A673 (cell line): ENCODE results near the gene WWC1. TPM values are rescaled to one million over a fixed set of nuclear protein-coding genes. Genes with fewer than 3 reads are reported as not detected.

ENCODE experiments used
- BruUV-seq: library from RNA; stranded (reverse); fragments of 400-500 nt; replicated peaks from 2 replicates; lab custom pipeline; 2021; lab: Mats Ljungman, UMichigan
- CTCF ChIA-PET: fragments of 300-600 bp; sonication (Branson Sonifier 250); formaldehyde crosslinking; loops from one replicate; lab custom pipeline; 2022; ENCODE audit warnings: antibody characterized with exemption; lab: Charles Lee
- POLR2A ChIA-PET: fragments of 300-600 bp; sonication (Branson Sonifier 250); formaldehyde crosslinking; loops from one replicate; lab custom pipeline; 2022; ENCODE audit warnings: antibody characterized with exemption; ENCODE audit not compliant: low non-redundant PET; lab: Charles Lee
- DNase-seq: peaks from one replicate; pipeline ENCODE4 v3.0.0-alpha.2; 2015; ENCODE audit warnings: low spot score
- H3K27ac ChIP-seq: fragments of 200-600 bp; sonication (generic); 2 replicates; pipeline ENCODE4 v1.5.1; 2016; ENCODE audit warnings: mixed run types, low read depth, mild to moderate bottlenecking, mixed read lengths, antibody characterized with exemption, low read length; ENCODE audit not compliant: poor library complexity, severe bottlenecking
- H3K27me3 ChIP-seq: fragments of 200-600 bp; sonication (generic); replicated peaks from 2 replicates; pipeline ENCODE4 v1.6.1; 2017; ENCODE audit warnings: mixed run types, low read depth, mild to moderate bottlenecking, mixed read lengths, antibody characterized with exemption, low read length; ENCODE audit not compliant: insufficient read depth, poor library complexity
- H3K36me3 ChIP-seq: fragments of 200-600 bp; sonication (generic); 2 replicates; pipeline ENCODE4 v1.6.1; 2016; ENCODE audit warnings: mixed run types, mild to moderate bottlenecking, mixed read lengths, antibody characterized with exemption, low read length; ENCODE audit not compliant: insufficient read depth, poor library complexity, severe bottlenecking
- H3K4me1 ChIP-seq: fragments of 200-600 bp; sonication (generic); 2 replicates; pipeline ENCODE4 v1.6.1; 2017; ENCODE audit warnings: mixed run types, mild to moderate bottlenecking, mixed read lengths, antibody characterized with exemption, low read length; ENCODE audit not compliant: insufficient read depth, poor library complexity, severe bottlenecking
- H3K4me3 ChIP-seq: fragments of 200-600 bp; sonication (generic); 2 replicates; pipeline ENCODE4 v1.5.1; 2016; ENCODE audit warnings: low read depth, mixed run types, mild to moderate bottlenecking, mixed read lengths, low read length; ENCODE audit not compliant: poor library complexity, severe bottlenecking
- H3K9me3 ChIP-seq: fragments of 200-600 bp; sonication (generic); 2 replicates; pipeline ENCODE4 v1.6.1; 2016; ENCODE audit warnings: mixed run types, low read depth, mild to moderate bottlenecking, mixed read lengths, antibody characterized with exemption, low read length; ENCODE audit not compliant: poor library complexity, severe bottlenecking
- CTCF ChIP-seq: fragments of 300-800, 200-600 bp; sonication (generic); conservative IDR thresholded peaks from 2 replicates; pipeline ENCODE4 v1.5.1; 2017; ENCODE audit warnings: low read depth, mild to moderate bottlenecking, antibody characterized with exemption, low read length, moderate library complexity, mixed read lengths
- EZH2 ChIP-seq: fragments of 200-600 bp; sonication (generic); IDR thresholded peaks from 2 replicates; pipeline ENCODE4 v1.6.1; 2017; ENCODE audit warnings: borderline replicate concordance, low read depth, mild to moderate bottlenecking, mixed read lengths, antibody characterized with exemption, low read length; ENCODE audit not compliant: poor library complexity, severe bottlenecking
- intact Hi-C: fragments of 100-400 bp; cut with micrococcal nuclease; formaldehyde crosslinking; loops from one replicate; pipeline ENCODE4 v1.10.0; 2022; ENCODE audit not compliant: unreplicated experiment
- total RNA-seq: library from RNA; stranded (reverse); gene quantifications from 2 replicates; pipeline ENCODE4 v1.2.3, GENCODE V29; 2021

The WWC1 gene
- total RNA-seq, 1 experiment from 2014 or later = 8.8 TPM

GRCh38 chr5:168424594-168425323 is 133.3 kb downstream of the WWC1 start:
- Histone ChIP-seq H3K27ac (no peak overlapping the region), H3K4me1 (peaks cover 17% of the 10 kb centered on the region), H3K27me3 (no peaks in the 10 kb centered on the region), H3K4me3 (no peak overlapping the region), H3K9me3 (no peaks in the 10 kb centered on the region), H3K36me3 (no peaks in the 10 kb centered on the region)
- no TSS peak for BruUV-seq
- no peak for TF ChIP-seq EZH2
- TF ChIP-seq CTCF = no peak
- intact Hi-C loops = no loop called here
- ChIA-PET POLR2A (no interaction called here), CTCF (no interaction called here)
- DNase-seq = no peak

GRCh38 chr5:168426007-168426863 is 134.8 kb downstream of the WWC1 start:
- TF ChIP-seq EZH2 = no peak
- no peak for TF ChIP-seq CTCF
- intact Hi-C loops = no loop called here

GRCh38 chr5:168426864-168427172 is 135.4 kb downstream of the WWC1 start:
- no peaks in the 10 kb centered on the region for H3K27me3 ChIP-seq
- H3K27ac ChIP-seq = no peak overlapping the region
- intact Hi-C loops = no loop called here
- no peaks in the 10 kb centered on the region for H3K9me3 ChIP-seq
- TF ChIP-seq EZH2 = no peak
- TF ChIP-seq CTCF = no peak
- no TSS peak for BruUV-seq
- ChIA-PET CTCF (no interaction called here), POLR2A (no interaction called here)
- H3K36me3 ChIP-seq = no peaks in the 10 kb centered on the region
- peaks cover 17% of the 10 kb centered on the region for H3K4me1 ChIP-seq
- no peak overlapping the region for H3K4me3 ChIP-seq
- DNase-seq = peak; percentile 4

More at GRCh38 chr5:168426007-168426863, 134.8 kb downstream of the WWC1 start:
- ChIA-PET CTCF (no interaction called here), POLR2A (no interaction called here)
- DNase-seq = peak; percentile 70
- BruUV-seq = no TSS peak
- Histone ChIP-seq H3K4me1 (peaks cover 17% of the 10 kb centered on the region), H3K36me3 (no peaks in the 10 kb centered on the region), H3K9me3 (no peaks in the 10 kb centered on the region), H3K4me3 (no peak overlapping the region), H3K27me3 (no peaks in the 10 kb centered on the region), H3K27ac (no peak overlapping the region)
